B cell (primary cell): ENCODE measurements around the gene CDAN1. TPM values are rescaled to one million over a fixed set of nuclear protein-coding genes. Genes with fewer than 3 reads are reported as not detected.

Source experiments
- ATAC-seq: fragments of 200-7000 bp; cut with Tn5 transposase; one replicate; pipeline ENCODE4 v1.10.0; 2021; ENCODE audit warnings: low read depth, mild to moderate bottlenecking, moderate number of reproducible peaks, moderate library complexity
- CTCF ChIA-PET: fragments of 350-600 bp; sonication (Branson Sonifier 250); formaldehyde crosslinking; loops from one replicate; lab custom pipeline; 2021; ENCODE audit warnings: antibody characterized with exemption, inconsistent platforms; lab: Charles Lee
- POLR2A ChIA-PET: fragments of 350-600 bp; sonication (Branson Sonifier 250); formaldehyde crosslinking; loops from one replicate; lab custom pipeline; 2021; ENCODE audit warnings: antibody characterized with exemption; lab: Charles Lee
- DNase-seq: peaks from one replicate; pipeline ENCODE4 v3.0.0; 2013
- H2AFZ ChIP-seq: 2 replicates; pipeline ENCODE4 v1.6.1; 2012; ENCODE audit warnings: mild to moderate bottlenecking, low read depth, low read length; ENCODE audit not compliant: insufficient read depth, poor library complexity, severe bottlenecking
- H3K27ac ChIP-seq, 2 donors: 1 replicate in 1 of 2; 2 replicates in 1 of 2; pipeline ENCODE4 v1.5.1; 2012 to 2013; ENCODE audit warnings: low read length in 2 of 2, mild to moderate bottlenecking in 2 of 2, moderate library complexity in 1 of 2
- H3K27me3 ChIP-seq, 4 experiments: fragments of 200-600 bp in 1 of 4; sonication (generic) in 1 of 4; replicated peaks in 1 of 4; 1 replicate in 2 of 4; 2 replicates in 2 of 4; pipeline versions ENCODE4 v1.6.1 to v1.7.0; 2013 to 2016; ENCODE audit warnings: low read length in 3 of 4, mild to moderate bottlenecking in 2 of 4, mixed read lengths in 1 of 4, moderate library complexity in 1 of 4; ENCODE audit not compliant: insufficient read depth in 4 of 4, control insufficient read depth in 3 of 4; ENCODE audit errors: control extremely low read depth in 1 of 4
- H3K36me3 ChIP-seq, 2 experiments: replicated peaks in 1 of 2; 1 replicate in 1 of 2; 2 replicates in 1 of 2; pipeline versions ENCODE4 v1.6.1 to v1.7.1; 2013; ENCODE audit warnings: low read length in 1 of 2; ENCODE audit not compliant: insufficient read depth in 2 of 2, control insufficient read depth in 1 of 2; ENCODE audit errors: control extremely low read depth in 1 of 2, extremely low read depth in 1 of 2
- H3K4me1 ChIP-seq, 2 donors: fragments of 200-600 bp in 1 of 2; sonication (generic) in 1 of 2; 1 replicate in 1 of 2; 2 replicates in 1 of 2; pipeline versions ENCODE4 v1.5.1 to v1.6.1; 2013 to 2017; ENCODE audit warnings: low read length in 2 of 2; ENCODE audit not compliant: control insufficient read depth in 2 of 2, insufficient read depth in 2 of 2
- H3K4me2 ChIP-seq: replicated peaks from 2 replicates; pipeline ENCODE3; 2012; ENCODE audit warnings: mild to moderate bottlenecking, low read depth, low read length; ENCODE audit not compliant: poor library complexity, severe bottlenecking
- H3K4me3 ChIP-seq, 5 experiments: fragments of 200-600 bp in 1 of 5; sonication (generic) in 1 of 5; 1 replicate in 3 of 5; 2 replicates in 2 of 5; pipeline versions ENCODE4 v1.5.1 to v1.7.0; 2011 to 2016; ENCODE audit warnings: low read length in 4 of 5, mild to moderate bottlenecking in 4 of 5, low read depth in 2 of 5, control low read depth in 1 of 5, moderate library complexity in 1 of 5; ENCODE audit not compliant: insufficient read depth in 1 of 5; ENCODE audit errors: control extremely low read depth in 1 of 5, extremely low read depth in 1 of 5
- H3K79me2 ChIP-seq: fragments of 200-600 bp; sonication (generic); one replicate; pipeline ENCODE4 v1.6.0; 2016; ENCODE audit warnings: low read length; ENCODE audit not compliant: control insufficient read depth, insufficient read depth
- H3K9ac ChIP-seq: fragments of 200-600 bp; sonication (generic); 2 replicates; pipeline ENCODE4 v1.6.1; 2017; ENCODE audit warnings: mild to moderate bottlenecking, low read length, moderate library complexity
- H3K9me3 ChIP-seq, 3 donors: one replicate each; pipeline versions ENCODE4 v1.6.1 to v1.7.1; 2013; ENCODE audit warnings: low read length in 2 of 3; ENCODE audit not compliant: control insufficient read depth in 2 of 3, insufficient read depth in 1 of 3; ENCODE audit errors: control extremely low read depth in 1 of 3
- H4K20me1 ChIP-seq: 2 replicates; pipeline ENCODE4 v1.6.0; 2012; ENCODE audit warnings: mild to moderate bottlenecking, low read length; ENCODE audit not compliant: insufficient read depth, control insufficient read depth, poor library complexity, severe bottlenecking
- H3K27ac Mint-ChIP-seq: one replicate; pipeline ENCODE4 v1.8.0; 2021; ENCODE audit warnings: mixed read lengths
- H3K27me3 Mint-ChIP-seq: one replicate; pipeline ENCODE4 v1.8.0; 2021; ENCODE audit warnings: mixed read lengths
- H3K4me1 Mint-ChIP-seq: one replicate; pipeline ENCODE4 v1.8.0; 2021; ENCODE audit warnings: mixed read lengths
- H3K4me3 Mint-ChIP-seq: one replicate; pipeline ENCODE4 v1.8.0; 2021; ENCODE audit warnings: mixed read lengths
- H3K9me3 Mint-ChIP-seq: one replicate; pipeline ENCODE4 v1.8.0; 2022; ENCODE audit warnings: mixed read lengths; ENCODE audit not compliant: insufficient read depth
- CTCF ChIP-seq: fragments of 200-600 bp; IDR thresholded peaks from one replicate; pipeline ENCODE4 v1.8.0; 2022; ENCODE audit warnings: antibody characterized with exemption, mild to moderate bottlenecking
- EZH2 ChIP-seq: IDR thresholded peaks from 2 replicates; pipeline ENCODE4 v1.6.1; 2012; ENCODE audit warnings: borderline replicate concordance, low read depth, mild to moderate bottlenecking, moderate library complexity, low read length; ENCODE audit not compliant: insufficient read depth, poor library complexity, severe bottlenecking
- WGBS: methylation state at CpG from one replicate; pipeline ENCODE4 v1.1.5; 2013; ENCODE audit warnings: missing lambda C conversion rate; ENCODE audit not compliant: insufficient coverage; 5-methylcytosine and 5-hydroxymethylcytosine counted together
- intact Hi-C: fragments of 100-400 bp; cut with micrococcal nuclease; formaldehyde crosslinking; loops from one replicate; pipeline ENCODE4 v1.10.0; 2022
- polyA plus RNA-seq: library from polyadenylated mRNA; depleted of rRNA; stranded (reverse); fragments of >200 nt; gene quantifications from 2 replicates; pipeline ENCODE4 v1.2.3, GENCODE V29; 2012
- total RNA-seq, 2 donors: library from RNA; stranded (reverse); fragments of 120-200 nt in 1 of 2; gene quantifications; 1 replicate in 1 of 2; 2 replicates in 1 of 2; pipeline versions ENCODE4 v1.2.3 to v1.2.4, GENCODE V29; 2013 to 2022

The CDAN1 gene
- total and polyA plus RNA-seq, 2 donors (not counting 1 experiment from before 2014, with no cell fraction given): 11.7 to 31.8 TPM

- no peak overlapping the region for H3K4me3 Mint-ChIP-seq
- H3K4me1 Mint-ChIP-seq: no peaks in the 10 kb centered on the region
- H3K9me3 ChIP-seq: peaks cover 1 to 22% (median 20%) of the 10 kb centered on the region in 3 donors
- no peak overlapping the region for H3K9ac ChIP-seq
- no peak overlapping the region for H3K27ac ChIP-seq
- WGBS: 100% methylated on average over 2 of the region's 2 CpGs
- CTCF ChIA-PET: interaction anchor here (0.5 kb wide), 1 partner anchor 1003 kb away, joined by 3 read pairs; no protein-coding TSS in a partner anchor
- POLR2A ChIA-PET: no interaction called here
- H2AFZ ChIP-seq: no peak overlapping the region
- no peak for ATAC-seq
- H4K20me1 ChIP-seq: no peaks in the 10 kb centered on the region
- TF ChIP-seq EZH2 (no peak), CTCF (no peak)
- peaks cover 7 to 8% of the 10 kb centered on the region in 2 experiments for H3K36me3 ChIP-seq
- H3K9me3 Mint-ChIP-seq: peaks cover 16% of the 10 kb centered on the region
- H3K27ac Mint-ChIP-seq: no peak overlapping the region
- H3K4me2 ChIP-seq: no peak overlapping the region
- H3K4me3 ChIP-seq: no peak overlapping the region
- intact Hi-C loops: no loop called here
- no peaks in the 10 kb centered on the region for H3K27me3 ChIP-seq
- peaks cover 13% of the 10 kb centered on the region for H3K79me2 ChIP-seq
- no peak for DNase-seq
- H3K27me3 Mint-ChIP-seq: no peaks in the 10 kb centered on the region
- no peaks in the 10 kb centered on the region for H3K4me1 ChIP-seq
Observed at GRCh38 chr15:42759093-42759492, 22.2 kb upstream of the CDAN1 start.

GRCh38 chr15:42750306-42750705 is 13.4 kb upstream of the CDAN1 start:
- TF ChIP-seq EZH2 (no peak), CTCF (no peak)
- Histone ChIP-seq H3K4me1 (no peaks in the 10 kb centered on the region), H3K36me3 (peaks cover 9 to 24% of the 10 kb centered on the region in 2 experiments), H3K79me2 (no peaks in the 10 kb centered on the region), H3K4me3 (no peak overlapping the region), H3K9ac (no peak overlapping the region), H3K4me2 (no peak overlapping the region), H3K27me3 (no peaks in the 10 kb centered on the region), H3K9me3 (peaks cover 2 to 8% (median 4%) of the 10 kb centered on the region in 3 donors), H2AFZ (no peak overlapping the region), H4K20me1 (no peaks in the 10 kb centered on the region), H3K27ac (no peak overlapping the region)
- Mint-ChIP-seq H3K27ac (no peak overlapping the region), H3K4me1 (no peaks in the 10 kb centered on the region), H3K9me3 (no peaks in the 10 kb centered on the region), H3K27me3 (no peaks in the 10 kb centered on the region), H3K4me3 (no peak overlapping the region)
- POLR2A ChIA-PET: no interaction called here
- ATAC-seq (no peak), DNase-seq (no peak)
- intact Hi-C loops: no loop called here
- CTCF ChIA-PET: no interaction called here
- no CpG with 5 or more reads among the region's 2 CpGs for WGBS
